ENCODE results near the gene UGGT2.

Gene UGGT2

GRCh38 chr13:95954266-95954665 is 98.9 kb downstream of the UGGT2 start:
- Histone ChIP-seq H3K9ac (ENCODE audit: low read length) (no peak overlapping the region), H3K4me3 (ENCODE audit: low read depth, low read length, poor library complexity, severe bottlenecking) (no peak overlapping the region), H3K4me1 (ENCODE audit: insufficient read depth, low read length, severe bottlenecking) (no peaks in the 10 kb centered on the region), H3K79me2 (ENCODE audit: insufficient read depth, low read length) (no peaks in the 10 kb centered on the region), H3F3A (ENCODE audit: insufficient read depth, low read length) (no peaks in the 10 kb centered on the region), H3K36me3 (ENCODE audit: insufficient read depth, low read length) (peaks cover 10% of the 10 kb centered on the region), H3K9me3 (ENCODE audit: low read length) (no peaks in the 10 kb centered on the region), H3K4me2 (ENCODE audit: low read length) (no peak overlapping the region), H3K27me3 (ENCODE audit: insufficient read depth, low read length) (no peaks in the 10 kb centered on the region), H2AFZ (ENCODE audit: low read length) (no peak overlapping the region), H4K20me1 (ENCODE audit: insufficient read depth, low read length) (no peaks in the 10 kb centered on the region), H3K9me2 (ENCODE audit: low read depth, low read length) (no peaks in the 10 kb centered on the region), H3K27ac (ENCODE audit: low read depth, low read length, poor library complexity, severe bottlenecking) (no peak overlapping the region)
- TF ChIP-seq EZH2 (IDR thresholded peaks at IDR 0.05; ENCODE audit: borderline replicate concordance, low read length) (no peak), CTCF (IDR thresholded peaks at IDR 0.05; ENCODE audit: low read length) (no peak)

- no peak overlapping the region for H3K4me2 ChIP-seq (ENCODE audit: low read length)
- H3K27ac ChIP-seq (ENCODE audit: low read depth, low read length, poor library complexity, severe bottlenecking), result no peak overlapping the region
- H3K9ac ChIP-seq (ENCODE audit: low read length), result no peak overlapping the region
- no peak overlapping the region for H2AFZ ChIP-seq (ENCODE audit: low read length)
- H3K9me3 ChIP-seq (ENCODE audit: low read length), result no peaks in the 10 kb centered on the region
- no peaks in the 10 kb centered on the region for H3K9me2 ChIP-seq (ENCODE audit: low read depth, low read length)
- no peaks in the 10 kb centered on the region for H3K79me2 ChIP-seq (ENCODE audit: insufficient read depth, low read length)
- H3K27me3 ChIP-seq (ENCODE audit: insufficient read depth, low read length), result no peaks in the 10 kb centered on the region
- H3F3A ChIP-seq (ENCODE audit: insufficient read depth, low read length), result no peaks in the 10 kb centered on the region; the same call in 1 of the 2 replicates
- no peak for TF ChIP-seq EZH2 (IDR thresholded peaks at IDR 0.05; ENCODE audit: borderline replicate concordance, low read length)
- no peak for TF ChIP-seq CTCF (IDR thresholded peaks at IDR 0.05; ENCODE audit: low read length)
- H3K4me1 ChIP-seq (ENCODE audit: insufficient read depth, low read length, severe bottlenecking), result no peaks in the 10 kb centered on the region
- no peaks in the 10 kb centered on the region for H4K20me1 ChIP-seq (ENCODE audit: insufficient read depth, low read length)
- H3K36me3 ChIP-seq (ENCODE audit: insufficient read depth, low read length), result peaks cover 11% of the 10 kb centered on the region
- H3K4me3 ChIP-seq (ENCODE audit: low read depth, low read length, poor library complexity, severe bottlenecking), result no peak overlapping the region
Measured at GRCh38 chr13:95950103-95950502, 103.1 kb downstream of the UGGT2 start.

GRCh38 chr13:95948656-95949055 is 104.5 kb downstream of the UGGT2 start:
- no peak overlapping the region for H3K9ac ChIP-seq (ENCODE audit: low read length)
- no peak overlapping the region for H3K4me2 ChIP-seq (ENCODE audit: low read length)
- no peak overlapping the region for H3K27ac ChIP-seq (ENCODE audit: low read depth, low read length, poor library complexity, severe bottlenecking)
- no peaks in the 10 kb centered on the region for H3K27me3 ChIP-seq (ENCODE audit: insufficient read depth, low read length)
- H2AFZ ChIP-seq (ENCODE audit: low read length), result no peak overlapping the region
- no peaks in the 10 kb centered on the region for H3K9me3 ChIP-seq (ENCODE audit: low read length)
- peaks cover 11% of the 10 kb centered on the region for H3K36me3 ChIP-seq (ENCODE audit: insufficient read depth, low read length)
- no peaks in the 10 kb centered on the region; the same call in 1 of the 2 replicates for H3F3A ChIP-seq (ENCODE audit: insufficient read depth, low read length)
- H3K9me2 ChIP-seq (ENCODE audit: low read depth, low read length), result no peaks in the 10 kb centered on the region
- no peak for TF ChIP-seq EZH2 (IDR thresholded peaks at IDR 0.05; ENCODE audit: borderline replicate concordance, low read length)
- no peak for TF ChIP-seq CTCF (IDR thresholded peaks at IDR 0.05; ENCODE audit: low read length)
- H3K79me2 ChIP-seq (ENCODE audit: insufficient read depth, low read length), result no peaks in the 10 kb centered on the region
- H3K4me3 ChIP-seq (ENCODE audit: low read depth, low read length, poor library complexity, severe bottlenecking), result no peak overlapping the region
- no peaks in the 10 kb centered on the region for H4K20me1 ChIP-seq (ENCODE audit: insufficient read depth, low read length)
- H3K4me1 ChIP-seq (ENCODE audit: insufficient read depth, low read length, severe bottlenecking), result no peaks in the 10 kb centered on the region

Measured in OCI-LY1 (cell line).